Spleen (tissue), 7 donors: ENCODE measurements around the gene NCOA3.
"Not testable (repeated sequence)": the region's sequence is repeated elsewhere in the genome, so short reads cannot be mapped to it uniquely, and the experiment has no call there.

Experiments
- CTCF ChIP-seq, 11 experiments: fragments of 200-600 bp in 7 of 11; fragments of 450-650 bp in 4 of 11; sonication (generic) in 4 of 11; IDR thresholded peaks in 8 of 11; conservative IDR thresholded peaks in 3 of 11; 1 replicate in 7 of 11; 2 replicates in 4 of 11; pipeline versions ENCODE4 v1.4.0 to v1.8.0; 2016 to 2021; ENCODE audit warnings: antibody characterized with exemption in 11 of 11, inconsistent platforms in 4 of 11, mild to moderate bottlenecking in 1 of 11
- POLR2A ChIP-seq, 3 donors: fragments of 450-650 bp; IDR thresholded peaks; one replicate each; pipeline ENCODE4 v1.5.1; 2017; ENCODE audit warnings: antibody characterized with exemption in 3 of 3, mild to moderate bottlenecking in 1 of 3
- POLR2AphosphoS5 ChIP-seq, 3 donors: sonication (generic); formaldehyde crosslinking; IDR thresholded peaks; one replicate each; pipeline ENCODE4 v1.5.1; 2017; ENCODE audit warnings: antibody characterized with exemption in 3 of 3
- donor health status: DM: no; HTN: no; CAD: no; lungs with moderate emphysema.
- donor health status: DM: no; HTN: no; CAD: no.
- donor health status: DM: no; HTN: no; CAD: no.

DNA sequence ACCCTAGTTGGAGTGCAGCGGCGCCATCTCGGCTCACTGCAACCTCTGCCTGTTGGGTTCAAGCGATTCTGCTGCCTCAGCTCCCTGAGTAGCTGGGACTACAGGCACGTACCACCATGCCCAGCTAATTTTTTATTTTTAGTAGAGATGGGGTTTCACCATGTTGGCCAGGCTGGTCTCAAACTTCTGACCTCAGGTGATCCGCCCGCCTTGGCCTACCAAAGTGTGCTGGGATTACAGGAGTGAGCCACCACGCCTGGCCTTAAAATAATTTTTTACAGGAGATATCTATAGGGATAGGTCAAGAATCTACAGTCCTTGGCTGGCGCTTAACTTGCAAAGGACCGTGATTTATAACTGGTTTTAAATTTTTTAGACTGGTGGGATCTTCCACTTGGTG, 93.5 kb downstream of the NCOA3 start:
- not testable (repeated sequence) for TF ChIP-seq CTCF (IDR thresholded peaks at IDR 0.05 in 8 of 11, conservative IDR thresholded peaks at IDR 0.05 in 3 of 11); POLR2A (IDR thresholded peaks at IDR 0.05); POLR2AphosphoS5 (IDR thresholded peaks at IDR 0.05)
